Fibroblast of upper back skin (primary cell): ENCODE measurements around the gene SPOCK1.

Source experiments
- DNase-seq: peaks from one replicate; pipeline ENCODE4 v3.0.0-alpha.2; 2013

SPOCK1 gene

GRCh38 chr5:137186759-137187461 is 312.2 kb downstream of the SPOCK1 start:
- peak; percentile 83 for DNase-seq

DNA sequence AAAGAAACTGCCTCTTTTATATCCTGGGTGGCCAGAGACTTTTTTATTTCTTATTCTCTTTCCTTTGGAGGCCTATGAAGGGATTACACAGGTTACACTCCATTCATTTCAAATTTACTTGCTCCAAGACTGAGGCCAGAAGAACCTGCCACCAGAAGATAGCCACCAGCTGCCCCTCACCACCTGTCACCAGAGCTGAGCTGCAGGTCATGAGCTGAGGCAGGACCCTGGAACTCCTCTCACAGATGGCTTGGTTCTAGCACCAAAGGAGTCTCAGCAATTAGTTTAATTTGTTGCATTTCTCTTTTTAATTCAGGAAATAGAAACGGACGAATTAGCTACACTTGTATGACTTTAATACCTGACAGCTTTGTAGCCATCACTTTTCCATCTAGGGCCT is 313.9 kb downstream of the SPOCK1 start:
- no peak for DNase-seq

DNA sequence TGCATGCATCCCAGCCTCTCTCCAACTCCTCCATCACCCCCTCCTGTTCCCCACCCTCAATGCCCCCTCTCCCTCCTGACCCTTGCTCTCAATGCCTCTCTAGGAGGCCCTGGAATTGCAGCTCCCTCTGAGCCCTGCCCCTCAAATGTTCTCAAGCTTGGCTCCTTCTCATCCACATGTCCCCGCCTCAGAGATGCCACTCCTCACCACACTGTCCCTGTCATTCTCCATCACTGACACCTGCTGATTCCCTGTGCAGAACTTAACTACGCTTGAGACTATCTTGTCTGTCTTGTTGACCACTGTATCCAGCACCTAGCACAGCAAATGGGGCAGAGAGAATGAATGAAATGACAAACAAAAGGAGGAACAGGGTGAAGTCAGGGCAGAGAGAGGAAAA is 314.4 kb downstream of the SPOCK1 start:
- no peak for DNase-seq

DNA sequence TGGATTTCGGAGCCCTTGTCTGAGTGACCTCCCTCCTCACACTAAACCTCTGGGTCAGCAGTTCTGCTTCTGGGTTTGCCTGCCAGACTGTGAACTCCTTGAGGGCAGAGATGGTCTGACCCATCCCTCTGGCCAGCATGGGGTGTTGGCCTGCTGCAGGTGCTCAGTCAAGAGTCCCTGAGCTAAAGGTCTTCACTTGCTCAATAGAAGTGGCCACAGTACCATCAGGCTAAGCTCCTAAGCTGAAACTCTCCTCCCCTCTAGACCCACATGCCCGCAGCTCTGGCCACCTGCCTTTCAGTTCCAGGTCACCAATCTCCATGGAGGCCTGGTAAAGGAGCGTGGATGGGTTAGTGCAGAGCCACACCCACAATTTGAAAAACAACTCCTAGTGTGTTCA is 316.6 kb downstream of the SPOCK1 start:
- no peak for DNase-seq

DNA sequence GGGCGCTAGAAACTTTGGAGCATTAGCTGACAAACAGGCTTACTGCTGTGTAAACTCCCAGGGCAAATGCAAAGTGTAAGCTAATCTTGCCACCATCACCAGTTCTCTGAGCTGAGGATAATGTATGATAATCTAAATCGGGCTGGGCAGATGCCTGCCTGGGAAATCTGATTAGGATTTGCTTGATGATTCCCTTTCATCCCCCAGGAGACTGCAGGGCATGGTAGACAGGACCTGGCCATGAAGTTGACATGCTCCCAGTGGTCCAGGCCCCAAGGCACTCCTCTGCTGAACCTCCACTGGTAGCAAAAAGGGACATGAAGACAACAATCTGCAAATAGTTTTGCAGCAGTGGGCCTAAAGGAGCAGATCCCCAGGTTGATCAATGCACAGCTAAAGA is 317.5 kb downstream of the SPOCK1 start:
- DNase-seq, result no peak

DNA sequence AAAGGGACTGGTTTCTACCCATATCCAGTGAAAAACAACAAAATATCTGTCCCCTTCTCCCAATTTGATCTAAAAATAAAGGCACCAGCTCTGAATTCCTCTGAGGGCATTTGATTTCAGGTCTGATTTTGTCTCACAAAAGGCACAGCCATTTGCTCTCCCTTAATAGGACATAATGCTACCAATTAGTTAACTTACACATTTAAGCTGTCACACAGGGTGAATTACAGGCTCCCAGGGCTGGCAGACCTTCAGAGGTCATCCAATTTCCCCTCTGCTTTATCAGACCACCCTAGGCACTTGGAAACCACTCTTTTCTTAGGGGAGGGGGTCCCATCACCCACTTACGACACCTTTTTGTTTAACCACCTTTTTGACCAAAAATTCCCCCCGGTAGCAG is 319.9 kb downstream of the SPOCK1 start:
- DNase-seq, result no peak

GRCh38 chr5:137176609-137177008 is 322.5 kb downstream of the SPOCK1 start:
- no peak for DNase-seq

DNA sequence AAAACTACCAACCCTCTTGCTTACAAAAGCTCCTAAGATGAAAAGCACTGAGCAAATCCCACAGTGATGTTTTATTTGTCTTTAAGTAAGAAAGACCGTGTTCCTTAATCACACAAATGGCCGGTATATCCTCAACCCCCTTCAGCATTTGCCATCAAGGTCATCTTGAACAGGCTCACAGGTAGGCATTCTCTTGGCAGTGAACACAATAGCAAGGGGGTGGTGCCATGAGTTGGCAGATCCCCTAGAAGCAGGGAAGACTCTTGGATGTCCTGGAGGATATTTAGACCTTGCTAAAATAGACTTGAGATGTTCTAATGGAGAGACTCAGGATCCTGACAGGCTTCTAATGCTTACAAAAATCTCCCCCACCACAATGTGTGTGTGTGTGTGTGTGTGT is 323.0 kb downstream of the SPOCK1 start:
- no peak for DNase-seq

GRCh38 chr5:137174196-137174595 is 324.9 kb downstream of the SPOCK1 start:
- DNase-seq, result no peak

DNA sequence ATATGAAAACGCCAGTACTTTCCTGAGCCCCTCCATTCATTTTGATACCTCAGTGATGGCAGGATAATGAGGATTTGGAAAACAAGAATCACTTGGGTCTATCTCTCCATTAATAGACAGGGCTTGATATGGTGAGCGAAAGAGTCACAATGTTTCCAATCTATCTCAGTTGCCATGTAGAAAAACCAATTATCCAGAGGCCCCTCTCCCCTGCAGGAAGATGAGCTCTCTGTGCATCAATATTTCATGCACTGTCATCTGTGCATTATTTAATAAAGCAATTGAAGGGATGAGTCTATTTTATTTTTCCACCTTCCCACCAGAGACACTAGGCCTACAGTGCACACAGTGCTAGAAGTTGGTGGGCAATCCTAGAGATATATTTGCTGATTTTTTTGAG is 326.9 kb downstream of the SPOCK1 start:
- no peak for DNase-seq

GRCh38 chr5:137167187-137167586 is 331.9 kb downstream of the SPOCK1 start:
- no peak for DNase-seq

DNA sequence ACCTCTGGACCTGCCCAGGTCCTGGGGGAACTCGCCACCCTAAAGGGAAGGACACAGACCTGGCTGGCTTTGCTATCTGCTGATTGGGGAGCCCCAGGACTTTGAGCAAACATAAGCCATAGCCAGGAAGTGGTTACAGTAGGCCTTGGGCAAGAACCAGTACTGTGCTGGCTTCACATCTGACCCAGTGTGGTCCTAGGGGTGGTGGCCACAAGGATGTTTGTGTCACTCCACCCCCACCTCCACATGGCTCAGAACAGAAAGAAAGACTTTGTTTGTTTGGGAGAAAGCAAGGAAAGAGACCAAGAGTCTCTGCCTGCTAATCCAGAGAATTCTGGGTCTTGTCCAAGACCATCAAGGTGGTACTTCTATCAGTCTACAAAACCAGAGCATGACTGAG is 334.2 kb downstream of the SPOCK1 start:
- DNase-seq, result no peak

DNA sequence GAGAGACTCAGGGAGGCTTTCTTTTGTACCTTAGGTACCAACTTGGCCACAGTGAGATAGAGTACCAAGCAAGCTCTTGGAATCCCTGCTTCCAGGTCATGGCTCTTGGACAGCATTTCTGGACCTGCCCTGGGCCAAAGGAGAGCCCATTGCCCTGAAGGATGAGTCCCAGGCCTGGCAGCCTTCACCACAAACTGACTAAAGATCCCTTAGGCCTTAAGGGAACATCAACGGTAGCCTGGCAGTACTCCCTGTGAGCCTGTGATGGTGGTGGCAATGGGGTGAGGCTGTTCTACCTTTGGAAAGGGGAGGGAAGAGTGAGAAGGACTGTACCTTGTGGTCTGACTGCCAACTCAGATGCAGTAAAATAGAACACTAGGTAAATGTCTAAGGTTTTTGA is 334.6 kb downstream of the SPOCK1 start:
- no peak for DNase-seq

DNA sequence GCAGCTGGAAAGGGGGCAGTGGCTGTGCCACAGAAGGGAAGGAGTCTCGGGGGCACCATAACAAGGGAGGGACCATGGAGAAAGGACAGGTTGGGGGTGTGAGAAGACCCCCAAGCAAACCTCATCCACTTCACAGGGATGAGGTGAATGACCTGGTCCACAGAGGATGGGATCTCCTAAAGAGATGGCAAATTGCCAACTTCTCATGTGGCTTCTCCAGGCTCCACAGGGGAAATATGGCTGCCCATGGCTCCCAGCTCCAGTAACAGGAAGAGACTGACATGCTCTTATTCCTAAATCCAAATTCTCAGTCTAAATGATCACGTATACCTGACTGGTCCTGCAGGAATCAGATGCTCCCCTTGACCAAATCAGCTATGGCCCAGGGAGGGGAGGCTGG is 340.4 kb downstream of the SPOCK1 start:
- no peak for DNase-seq

- DNase-seq, result no peak
Measured at GRCh38 chr5:137156180-137156579, 342.9 kb downstream of the SPOCK1 start.

DNA sequence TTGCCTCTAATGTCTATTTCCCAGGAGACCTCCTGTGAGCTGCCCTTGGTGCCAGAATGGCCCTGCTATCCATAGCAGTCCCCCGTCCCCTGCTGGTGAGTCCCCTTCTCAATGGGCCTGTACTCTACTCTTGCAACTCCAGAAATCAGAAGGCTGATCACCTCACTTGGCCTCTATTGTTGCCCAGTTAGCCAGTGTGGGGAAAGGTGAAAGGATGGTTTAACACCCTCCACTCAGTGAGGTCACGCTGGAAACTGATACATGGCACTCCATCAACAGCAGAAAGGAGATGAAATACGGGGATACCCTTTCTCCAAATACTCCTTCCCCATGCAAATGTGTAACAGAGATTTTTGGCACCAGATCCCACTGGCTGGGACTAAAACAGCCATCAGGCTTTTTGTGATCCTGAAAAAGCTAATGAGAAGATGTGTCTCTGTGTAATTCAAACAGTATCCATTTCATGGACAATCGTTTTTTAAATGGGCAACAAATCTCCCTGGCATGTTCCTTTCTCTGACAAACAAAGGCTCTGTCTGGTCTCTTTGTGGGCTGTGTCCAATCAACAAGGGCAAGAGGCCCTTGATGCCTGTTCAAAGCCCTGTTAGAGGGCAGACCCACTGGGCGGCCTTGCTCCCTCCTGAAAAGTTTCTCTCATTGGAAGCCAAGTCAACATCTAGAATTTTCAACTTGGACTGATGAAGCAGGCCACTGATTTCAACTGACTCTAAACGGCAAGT is 343.7 kb downstream of the SPOCK1 start:
- DNase-seq, result no peak

GRCh38 chr5:137152616-137153015 is 346.5 kb downstream of the SPOCK1 start:
- DNase-seq, result peak; percentile 31

DNA sequence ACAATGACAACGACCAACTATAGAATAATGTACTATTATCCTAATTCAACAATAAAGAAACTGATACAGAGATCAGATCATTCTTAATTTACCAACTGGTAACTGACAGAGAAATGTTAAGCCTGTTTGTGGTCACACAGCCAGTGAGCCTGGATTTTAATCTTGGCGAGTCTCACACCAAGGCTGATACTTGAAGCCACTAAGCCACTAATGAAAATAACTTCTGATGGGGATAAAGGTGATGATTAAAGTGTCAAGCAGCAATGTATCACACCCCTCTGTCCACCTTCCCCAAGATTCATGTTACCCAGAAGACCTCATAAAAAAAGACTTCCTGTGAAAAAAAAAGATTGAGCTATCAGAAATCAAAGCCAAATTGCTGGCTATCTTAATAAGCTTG is 350.5 kb downstream of the SPOCK1 start:
- DNase-seq, result no peak

DNA sequence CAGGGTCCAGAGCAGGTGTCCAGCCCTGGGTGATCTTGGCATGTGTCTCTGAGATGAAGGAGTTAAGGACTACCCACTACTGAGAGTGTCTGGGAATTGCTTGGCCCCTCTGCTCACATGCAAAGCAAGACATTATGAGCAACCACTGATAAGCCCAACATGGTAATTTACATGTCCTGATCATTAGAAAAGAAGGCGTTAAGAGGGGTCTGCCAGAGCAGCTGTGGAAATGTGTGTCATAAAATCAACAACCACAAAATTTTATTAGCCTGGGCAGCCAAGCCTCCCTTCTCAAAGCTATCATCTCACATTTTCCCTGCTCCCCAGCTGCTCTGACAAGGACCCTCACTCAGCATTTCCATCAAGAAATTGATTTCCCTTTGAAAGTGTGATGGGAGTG is 351.0 kb downstream of the SPOCK1 start:
- no peak for DNase-seq

GRCh38 chr5:137147346-137147745 is 351.8 kb downstream of the SPOCK1 start:
- no peak for DNase-seq

DNA sequence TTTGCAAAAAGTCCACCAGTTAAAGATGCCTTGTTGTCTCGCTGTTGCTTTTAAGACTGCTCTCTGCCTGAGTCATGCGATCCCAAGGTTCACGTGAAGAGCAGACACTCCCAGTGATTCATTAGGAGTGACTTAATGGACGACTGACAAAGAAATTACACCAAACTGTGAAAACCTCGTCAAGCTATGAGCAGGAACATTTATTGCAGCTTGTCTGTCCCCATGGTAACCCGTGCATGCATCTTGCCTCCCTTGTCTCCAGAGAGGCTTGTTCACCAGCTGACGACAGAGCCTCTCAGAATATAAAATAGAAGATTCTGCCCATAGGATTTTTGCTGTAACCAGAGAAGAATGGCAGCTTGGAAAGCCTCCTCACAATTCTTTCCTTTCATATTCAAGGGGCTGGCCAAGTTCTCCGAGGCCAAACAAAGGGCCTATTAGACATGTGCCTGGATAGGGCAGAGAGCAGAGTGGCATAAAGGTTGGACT is 352.7 kb downstream of the SPOCK1 start:
- peak; percentile 98 for DNase-seq

DNA sequence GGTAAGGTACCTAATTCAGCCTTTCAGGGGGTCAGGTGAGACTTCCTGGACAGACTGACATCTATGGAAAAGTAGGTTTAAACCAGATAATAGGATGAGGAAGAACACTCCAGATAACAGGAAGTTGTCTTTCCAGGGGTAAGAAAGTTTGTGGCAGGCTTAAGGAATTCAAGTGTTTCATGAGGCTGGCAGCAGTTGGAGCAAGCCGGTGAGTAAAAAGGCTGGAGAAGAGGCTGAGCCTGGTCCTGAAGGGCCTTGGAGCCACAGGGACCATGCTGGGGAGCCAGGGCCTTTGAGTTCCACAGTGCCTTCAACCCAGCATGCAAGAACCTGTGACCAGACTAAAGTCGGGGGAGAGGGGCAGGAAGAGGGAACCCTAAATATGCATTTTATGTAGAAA is 353.4 kb downstream of the SPOCK1 start:
- DNase-seq, result peak; percentile 12

- DNase-seq, result no peak
Measured at GRCh38 chr5:137144656-137145055, 354.5 kb downstream of the SPOCK1 start.

DNA sequence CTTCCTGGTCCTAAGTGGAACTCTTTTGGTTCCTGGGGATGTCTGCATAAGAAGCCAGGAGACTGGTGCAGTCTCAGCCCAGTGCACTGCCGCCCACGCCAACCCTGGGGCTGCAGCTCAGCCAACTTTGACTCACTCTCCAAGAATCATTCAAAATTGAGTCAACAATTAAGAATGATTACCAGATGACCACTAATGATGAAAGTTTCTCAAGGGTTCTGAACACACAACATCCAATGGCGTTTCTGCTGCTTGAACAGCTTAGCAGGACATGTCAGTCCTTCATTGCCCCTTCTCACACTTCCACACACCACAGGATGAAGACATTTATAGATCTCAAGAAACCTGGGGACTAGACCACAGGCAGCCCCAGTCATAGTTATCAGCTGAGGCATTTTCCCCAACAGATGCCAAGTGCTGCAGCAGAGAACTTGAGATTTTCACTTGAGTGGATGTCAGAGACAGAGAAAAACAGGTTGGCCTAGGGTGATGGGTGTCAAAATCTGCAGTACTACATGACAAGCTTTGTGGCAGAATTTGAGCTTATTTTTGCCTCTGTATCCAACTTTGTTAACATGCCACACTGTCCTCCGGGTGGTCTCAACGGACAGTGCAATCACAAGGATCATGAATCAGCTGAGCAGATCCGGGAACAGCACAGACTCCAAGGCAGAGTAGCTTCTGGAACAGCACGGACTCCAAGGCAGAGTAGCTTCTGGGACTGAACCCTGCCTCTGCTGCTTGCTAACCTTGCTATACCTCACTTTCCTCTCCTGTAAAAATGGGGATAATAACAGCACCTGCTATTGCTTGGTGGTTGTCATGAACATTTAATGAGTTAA is 356.1 kb downstream of the SPOCK1 start:
- DNase-seq, result peak; percentile 87
